Measurements from ENCODE around the gene PDIA5.

GRCh38 chr3:123076112-123076495, 9.3 kb downstream of the PDIA5 start:
- TF ChIP-seq TAF1 (IDR thresholded peaks at IDR 0.05; ENCODE audit: borderline replicate concordance, insufficient read depth, low read length) (no peak), POLR2AphosphoS5 (IDR thresholded peaks at IDR 0.05; ENCODE audit: low read depth, low read length) (no peak)
